GM18861 (cell line): ENCODE data around the gene ZNF76.
"Not testable (repeated sequence)": the region's sequence is repeated elsewhere in the genome, so short reads cannot be mapped to it uniquely, and the experiment has no call there.

Experiments
- ATAC-seq: cut with Tn5 transposase; IDR thresholded peaks from one replicate; pipeline ENCODE4 v1.9.1; 2021; ENCODE audit not compliant: unreplicated experiment

The ZNF76 gene

GRCh38 chr6:35298625-35299140, 39.1 kb downstream of the ZNF76 start:
- no peak for ATAC-seq

- ATAC-seq, result no peak
These were observed 40.1 kb downstream of the ZNF76 start for GRCh38 chr6:35299674-35300073.

- no peak for ATAC-seq
These were observed 41.3 kb downstream of the ZNF76 start for GRCh38 chr6:35300848-35301247.

- ATAC-seq, result peak; percentile 60
These were observed 43.2 kb downstream of the ZNF76 start for GRCh38 chr6:35302604-35303241.

DNA sequence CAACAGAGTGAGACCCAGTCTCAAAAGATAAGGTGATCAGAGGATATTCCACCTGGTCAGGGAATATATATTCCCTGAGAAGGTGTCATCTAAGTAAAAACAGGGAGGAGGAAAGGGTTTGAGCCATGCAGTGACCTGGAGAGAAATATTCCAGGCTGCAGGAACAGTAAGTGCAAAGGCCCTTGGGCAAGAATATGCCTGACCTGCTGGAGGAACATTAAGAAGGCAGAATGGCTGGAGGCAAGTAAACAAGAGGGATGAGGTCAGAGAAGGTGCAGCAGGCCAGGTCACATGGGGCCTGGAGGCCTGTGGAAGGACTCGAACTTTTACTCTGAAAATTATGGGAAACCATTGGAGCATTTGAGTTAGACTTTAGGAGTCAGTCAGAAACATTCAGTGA, 44.8 kb downstream of the ZNF76 start:
- no peak for ATAC-seq

- no peak for ATAC-seq
These were observed 45.6 kb downstream of the ZNF76 start for GRCh38 chr6:35305117-35305516.

GRCh38 chr6:35307138-35307537, 47.6 kb downstream of the ZNF76 start:
- ATAC-seq, result not testable (repeated sequence)

DNA sequence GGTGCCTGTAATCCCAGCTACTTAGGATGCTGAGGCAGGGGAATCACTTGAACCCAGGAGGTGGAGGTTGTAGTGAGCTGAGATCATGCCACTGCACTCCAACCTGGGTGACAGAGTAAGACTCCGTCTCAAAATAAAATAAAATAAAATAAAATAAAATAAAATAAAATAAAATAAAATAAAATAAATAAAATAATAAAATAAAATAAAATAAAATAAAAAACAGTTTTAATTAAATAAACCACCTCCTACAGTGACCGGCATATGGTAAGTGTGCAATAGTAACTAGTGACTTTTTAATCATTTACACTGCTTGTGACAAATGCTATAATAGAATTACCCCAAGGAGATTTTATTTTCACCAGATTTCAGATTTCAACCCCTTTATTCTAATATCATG, 49.0 kb downstream of the ZNF76 start:
- ATAC-seq, result not testable (repeated sequence)

- no peak for ATAC-seq
These were observed 50.2 kb downstream of the ZNF76 start for GRCh38 chr6:35309611-35310264.

DNA sequence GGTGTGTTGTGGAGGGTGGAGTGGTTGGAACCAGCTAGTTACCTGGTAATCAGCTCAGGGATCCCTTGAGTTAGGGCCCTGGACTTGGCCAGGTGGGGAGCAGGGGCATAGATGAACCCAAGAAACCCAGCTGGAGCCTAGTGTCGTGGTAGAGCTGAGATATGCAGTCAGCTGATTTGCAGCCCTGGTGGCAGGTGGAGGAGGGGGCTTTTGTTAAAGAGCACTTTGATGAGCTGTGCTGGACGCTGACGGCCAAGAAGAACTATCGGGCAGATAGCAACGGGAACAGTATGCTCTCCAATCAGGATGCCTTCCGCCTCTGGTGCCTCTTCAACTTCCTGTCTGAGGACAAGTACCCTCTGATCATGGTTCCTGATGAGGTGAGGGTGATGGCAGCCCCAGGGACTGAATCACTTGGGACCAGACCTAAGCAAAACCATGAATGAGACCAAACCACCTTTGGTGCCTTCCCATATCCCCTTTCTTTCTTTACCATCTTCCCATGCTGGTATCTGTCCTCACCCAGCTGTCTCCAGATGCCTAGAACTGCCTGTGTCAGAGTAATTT, 50.8 kb downstream of the ZNF76 start:
- no peak for ATAC-seq

GRCh38 chr6:35311390-35312075, 52.0 kb downstream of the ZNF76 start:
- no peak for ATAC-seq

DNA sequence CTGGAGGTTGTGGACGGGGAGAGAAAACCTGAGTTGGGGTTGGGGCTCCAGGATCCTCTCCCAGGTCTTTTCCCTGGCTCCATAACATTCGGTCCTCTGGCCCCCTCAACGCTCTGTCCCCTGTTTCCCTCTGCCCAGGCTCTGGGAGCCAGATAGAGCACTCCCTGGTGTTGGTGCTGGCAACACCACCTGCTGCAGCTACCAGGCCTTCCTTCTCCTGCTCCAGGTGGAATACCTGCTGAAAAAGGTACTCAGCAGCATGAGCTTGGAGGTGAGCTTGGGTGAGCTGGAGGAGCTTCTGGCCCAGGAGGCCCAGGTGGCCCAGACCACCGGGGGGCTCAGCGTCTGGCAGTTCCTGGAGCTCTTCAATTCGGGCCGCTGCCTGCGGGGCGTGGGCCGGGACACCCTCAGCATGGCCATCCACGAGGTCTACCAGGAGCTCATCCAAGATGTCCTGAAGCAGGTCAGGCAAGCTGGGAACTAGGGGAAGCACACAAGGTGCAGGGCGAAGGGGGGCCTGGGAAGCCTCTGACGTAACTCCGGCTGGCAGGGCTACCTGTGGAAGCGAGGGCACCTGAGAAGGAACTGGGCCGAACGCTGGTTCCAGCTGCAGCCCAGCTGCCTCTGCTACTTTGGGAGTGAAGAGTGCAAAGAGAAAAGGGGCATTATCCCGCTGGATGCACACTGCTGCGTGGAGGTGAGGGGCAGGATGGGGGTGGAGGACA, 52.7 kb downstream of the ZNF76 start:
- ATAC-seq, result no peak

GRCh38 chr6:35312807-35313206, 53.3 kb downstream of the ZNF76 start:
- no peak for ATAC-seq

DNA sequence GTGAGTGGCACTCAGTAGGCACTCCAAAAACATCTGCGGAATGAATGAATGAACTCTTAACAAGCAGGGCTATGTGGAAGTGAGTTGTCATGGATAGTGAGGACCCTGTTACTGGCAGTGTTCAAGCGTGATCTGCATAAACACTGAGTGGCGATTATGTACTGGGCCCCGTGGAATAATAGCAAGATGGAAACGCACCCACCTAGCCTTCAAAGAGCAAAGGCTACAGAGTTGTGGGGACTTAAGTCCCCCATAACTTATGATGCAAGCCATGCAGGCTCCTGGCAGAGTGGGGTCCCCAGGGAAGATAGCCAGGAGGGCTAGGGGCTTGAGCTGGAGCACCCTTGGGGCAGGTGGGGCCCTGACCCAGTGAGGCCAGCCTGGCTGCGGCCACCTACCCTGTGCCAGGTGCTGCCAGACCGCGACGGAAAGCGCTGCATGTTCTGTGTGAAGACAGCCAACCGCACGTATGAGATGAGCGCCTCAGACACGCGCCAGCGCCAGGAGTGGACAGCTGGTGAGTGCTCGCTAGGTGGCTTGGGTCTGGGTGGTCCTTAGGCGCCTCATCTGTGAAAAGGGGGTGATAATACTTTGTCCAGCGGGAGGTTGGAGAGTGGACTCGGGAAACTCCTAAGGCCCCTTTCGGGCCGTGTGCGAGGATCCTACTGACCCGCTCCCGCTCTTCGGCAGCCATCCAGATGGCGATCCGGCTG, 58.1 kb downstream of the ZNF76 start:
- no peak for ATAC-seq

GRCh38 chr6:35318196-35319171, 58.9 kb downstream of the ZNF76 start:
- ATAC-seq, result no peak

GRCh38 chr6:35319346-35320030, 60.0 kb downstream of the ZNF76 start:
- ATAC-seq, result no peak

GRCh38 chr6:35320031-35320410, 60.5 kb downstream of the ZNF76 start:
- no peak for ATAC-seq

DNA sequence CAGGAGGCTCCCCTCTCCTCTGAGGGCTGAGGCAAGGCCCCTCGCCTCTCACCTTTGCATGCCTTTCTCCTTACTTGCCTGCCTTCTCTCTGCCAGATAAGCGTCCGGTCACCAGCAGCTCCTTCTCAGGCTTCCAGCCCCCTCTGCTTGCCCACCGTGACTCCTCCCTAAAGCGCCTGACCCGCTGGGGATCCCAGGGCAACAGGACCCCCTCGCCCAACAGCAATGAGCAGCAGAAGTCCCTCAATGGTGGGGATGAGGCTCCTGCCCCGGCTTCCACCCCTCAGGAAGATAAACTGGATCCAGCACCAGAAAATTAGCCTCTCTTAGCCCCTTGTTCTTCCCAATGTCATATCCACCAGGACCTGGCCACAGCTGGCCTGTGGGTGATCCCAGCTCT, 61.6 kb downstream of the ZNF76 start:
- no peak for ATAC-seq
